ENCODE data around the gene DSCAML1. TPM values are rescaled to one million over a fixed set of nuclear protein-coding genes. Genes with fewer than 3 reads are reported as not detected.

DSCAML1 gene
- total RNA-seq, 1 donor from 2014 or later, result 0.16 TPM

DNA sequence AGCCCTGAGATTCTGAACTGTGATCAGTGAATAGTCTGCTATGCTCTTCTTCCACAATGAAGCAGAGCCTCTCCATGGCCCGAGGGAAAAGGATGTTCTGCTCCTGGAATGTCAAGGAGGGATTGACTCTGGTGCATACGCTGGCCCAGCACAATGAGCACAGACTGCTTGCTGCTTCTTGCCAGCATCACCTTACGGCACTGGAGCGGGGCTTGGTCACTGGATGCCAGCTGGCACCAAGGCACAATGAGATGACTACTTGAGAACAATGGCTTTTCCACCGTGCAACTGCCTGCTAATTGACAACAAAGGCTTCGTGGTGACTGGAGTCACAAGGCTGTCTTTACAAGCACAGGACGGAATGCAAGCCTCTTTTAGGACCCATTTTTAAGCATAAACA, 139.2 kb downstream of the DSCAML1 start:
- no peak overlapping the region for H3K4me3 Mint-ChIP-seq (ENCODE audit: unreplicated experiment)
- peaks cover 75% of the 10 kb centered on the region for H3K27me3 Mint-ChIP-seq (ENCODE audit: low read depth, unreplicated experiment)
- H3K27ac Mint-ChIP-seq (ENCODE audit: unreplicated experiment), result no peak overlapping the region

DNA sequence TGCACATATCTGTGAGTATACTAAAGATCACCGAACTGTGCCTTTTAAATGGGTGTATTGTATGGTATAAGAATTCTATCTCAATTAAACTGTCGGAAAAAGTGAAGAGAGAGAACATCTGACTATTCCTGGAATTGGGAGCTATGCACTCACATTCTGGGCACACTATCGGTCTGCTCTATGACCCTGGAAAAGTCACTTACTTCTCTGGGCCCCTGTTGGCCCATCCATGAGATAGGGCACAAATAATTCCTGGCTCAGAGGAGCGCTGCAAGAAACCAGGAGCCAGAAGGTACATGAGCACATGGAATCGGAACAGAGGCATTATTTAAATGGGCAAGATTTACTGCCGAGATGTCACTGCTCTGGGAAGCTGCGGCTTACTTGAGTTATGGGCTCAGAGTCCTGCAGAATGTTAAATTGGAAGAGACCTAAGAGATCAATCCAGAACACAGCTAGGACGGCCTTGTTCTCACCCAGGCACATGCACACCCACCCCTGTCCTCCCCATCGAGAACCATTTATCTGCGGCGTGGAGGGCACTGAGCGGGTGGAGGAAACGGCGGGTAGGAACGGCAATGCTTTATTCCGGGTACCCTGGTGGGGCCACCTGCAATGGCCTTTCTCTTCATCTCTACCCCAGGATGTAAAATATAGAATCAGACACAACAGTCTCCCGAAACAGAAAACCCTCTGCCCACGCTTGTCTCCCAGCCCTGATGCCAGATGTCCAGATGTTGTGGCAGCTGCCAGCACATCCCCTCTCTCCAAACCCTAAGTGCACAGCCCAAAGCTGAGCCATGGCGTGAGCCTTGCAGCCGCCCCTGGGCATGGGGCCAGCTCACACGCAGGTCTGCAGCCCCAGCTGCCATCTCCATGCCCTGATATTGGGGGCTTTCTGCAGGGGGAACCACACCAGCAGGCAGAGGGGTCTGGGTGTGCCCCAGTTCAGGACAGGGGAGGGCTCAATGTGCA, 142.4 kb downstream of the DSCAML1 start:
- no peaks in the 10 kb centered on the region for H3K79me2 ChIP-seq (ENCODE audit: insufficient read depth, low read length)
- H3K27me3 ChIP-seq (ENCODE audit: insufficient read depth, low read length), result peaks cover 3% of the 10 kb centered on the region
- TF ChIP-seq EZH2 (IDR thresholded peaks at IDR 0.05; ENCODE audit: insufficient read depth, low read length), result no peak
- TF ChIP-seq, protein P1, sequence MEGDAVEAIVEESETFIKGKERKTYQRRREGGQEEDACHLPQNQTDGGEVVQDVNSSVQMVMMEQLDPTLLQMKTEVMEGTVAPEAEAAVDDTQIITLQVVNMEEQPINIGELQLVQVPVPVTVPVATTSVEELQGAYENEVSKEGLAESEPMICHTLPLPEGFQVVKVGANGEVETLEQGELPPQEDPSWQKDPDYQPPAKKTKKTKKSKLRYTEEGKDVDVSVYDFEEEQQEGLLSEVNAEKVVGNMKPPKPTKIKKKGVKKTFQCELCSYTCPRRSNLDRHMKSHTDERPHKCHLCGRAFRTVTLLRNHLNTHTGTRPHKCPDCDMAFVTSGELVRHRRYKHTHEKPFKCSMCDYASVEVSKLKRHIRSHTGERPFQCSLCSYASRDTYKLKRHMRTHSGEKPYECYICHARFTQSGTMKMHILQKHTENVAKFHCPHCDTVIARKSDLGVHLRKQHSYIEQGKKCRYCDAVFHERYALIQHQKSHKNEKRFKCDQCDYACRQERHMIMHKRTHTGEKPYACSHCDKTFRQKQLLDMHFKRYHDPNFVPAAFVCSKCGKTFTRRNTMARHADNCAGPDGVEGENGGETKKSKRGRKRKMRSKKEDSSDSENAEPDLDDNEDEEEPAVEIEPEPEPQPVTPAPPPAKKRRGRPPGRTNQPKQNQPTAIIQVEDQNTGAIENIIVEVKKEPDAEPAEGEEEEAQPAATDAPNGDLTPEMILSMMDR (IDR thresholded peaks at IDR 0.05; ENCODE audit: insufficient read depth, low read depth, low read length), result no peak
- H3K36me3 ChIP-seq (ENCODE audit: insufficient read depth, low read length), result no peaks in the 10 kb centered on the region
- H3K27ac Mint-ChIP-seq (ENCODE audit: unreplicated experiment), result no peak overlapping the region
- no peak overlapping the region for H3K4me3 Mint-ChIP-seq (ENCODE audit: unreplicated experiment)
- no peaks in the 10 kb centered on the region for H3K36me3 Mint-ChIP-seq (ENCODE audit: low read depth, unreplicated experiment)
- no peak for DNase-seq (ENCODE audit: low read depth)
- H2AFZ ChIP-seq (ENCODE audit: low read depth, low read length), result no peak overlapping the region
- H3K27ac ChIP-seq (ENCODE audit: low read depth, low read length), result no peak overlapping the region
- no peak overlapping the region for H3K4me2 ChIP-seq (ENCODE audit: low read length)
- no peak for FAIRE-seq
- no peaks in the 10 kb centered on the region for H3K9me3 ChIP-seq (ENCODE audit: insufficient read depth, low read depth, low read length)
- H4K20me1 ChIP-seq (ENCODE audit: insufficient read depth, low read length), result no peaks in the 10 kb centered on the region
- H3K27me3 Mint-ChIP-seq (ENCODE audit: low read depth, unreplicated experiment), result peaks cover 77% of the 10 kb centered on the region
- no peaks in the 10 kb centered on the region for H3K4me1 ChIP-seq (ENCODE audit: insufficient read depth, low read length)
- H3K9ac ChIP-seq (ENCODE audit: low read length), result no peak overlapping the region
- H3K9me3 Mint-ChIP-seq (ENCODE audit: unreplicated experiment), result no peaks in the 10 kb centered on the region
- H3K4me3 ChIP-seq (ENCODE audit: insufficient read depth, low read depth, low read length), result no peak overlapping the region
- H3K4me1 Mint-ChIP-seq (ENCODE audit: low read depth, unreplicated experiment), result peaks cover 4% of the 10 kb centered on the region

More for the DNA sequence above, 139.2 kb downstream of the DSCAML1 start:
- Histone ChIP-seq H3K9me3 (ENCODE audit: insufficient read depth, low read depth, low read length) (no peaks in the 10 kb centered on the region), H3K79me2 (ENCODE audit: insufficient read depth, low read length) (no peaks in the 10 kb centered on the region), H3K27ac (ENCODE audit: low read depth, low read length) (no peak overlapping the region), H3K36me3 (ENCODE audit: insufficient read depth, low read length) (no peaks in the 10 kb centered on the region), H3K4me1 (ENCODE audit: insufficient read depth, low read length) (no peaks in the 10 kb centered on the region), H2AFZ (ENCODE audit: low read depth, low read length) (no peak overlapping the region), H4K20me1 (ENCODE audit: insufficient read depth, low read length) (no peaks in the 10 kb centered on the region), H3K27me3 (ENCODE audit: insufficient read depth, low read length) (peaks cover 3% of the 10 kb centered on the region), H3K9ac (ENCODE audit: low read length) (no peak overlapping the region), H3K4me3 (ENCODE audit: insufficient read depth, low read depth, low read length) (no peak overlapping the region), H3K4me2 (ENCODE audit: low read length) (no peak overlapping the region)
- FAIRE-seq (no peak), DNase-seq (ENCODE audit: low read depth) (no peak)
- Mint-ChIP-seq H3K36me3 (ENCODE audit: low read depth, unreplicated experiment) (no peaks in the 10 kb centered on the region), H3K9me3 (ENCODE audit: unreplicated experiment) (no peaks in the 10 kb centered on the region), H3K4me1 (ENCODE audit: low read depth, unreplicated experiment) (no peaks in the 10 kb centered on the region)
- TF ChIP-seq, protein P1 (IDR thresholded peaks at IDR 0.05; ENCODE audit: insufficient read depth, low read depth, low read length), result no peak
- TF ChIP-seq EZH2 (IDR thresholded peaks at IDR 0.05; ENCODE audit: insufficient read depth, low read length), result no peak

DNA sequence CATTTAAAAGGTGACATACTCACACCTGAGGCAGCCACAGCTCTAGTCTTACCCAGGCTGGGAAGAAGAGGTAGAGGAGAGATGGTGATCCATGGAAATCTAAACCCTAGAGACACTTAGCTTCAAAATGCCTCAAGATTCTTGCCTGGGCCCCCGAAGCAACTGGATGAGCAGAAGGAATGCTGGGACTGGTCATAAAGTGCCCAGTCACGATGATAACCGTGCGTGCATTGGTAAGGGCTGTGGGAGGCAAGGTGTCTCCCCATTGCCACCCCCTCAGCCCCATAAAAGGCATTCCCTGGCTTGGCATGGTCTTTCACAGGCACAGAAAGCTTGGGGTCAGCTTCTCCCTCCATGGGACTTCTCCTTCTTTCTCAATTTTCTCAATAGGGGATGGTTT, 144.5 kb downstream of the DSCAML1 start:
- Mint-ChIP-seq H3K4me1 (ENCODE audit: low read depth, unreplicated experiment) (peaks cover 4% of the 10 kb centered on the region), H3K27ac (ENCODE audit: unreplicated experiment) (no peak overlapping the region), H3K27me3 (ENCODE audit: low read depth, unreplicated experiment) (peaks cover 82% of the 10 kb centered on the region), H3K36me3 (ENCODE audit: low read depth, unreplicated experiment) (no peaks in the 10 kb centered on the region), H3K4me3 (ENCODE audit: unreplicated experiment) (no peak overlapping the region), H3K9me3 (ENCODE audit: unreplicated experiment) (no peaks in the 10 kb centered on the region)
- FAIRE-seq, result no peak
- Histone ChIP-seq H3K4me3 (ENCODE audit: insufficient read depth, low read depth, low read length) (no peak overlapping the region), H4K20me1 (ENCODE audit: insufficient read depth, low read length) (no peaks in the 10 kb centered on the region), H3K27me3 (ENCODE audit: insufficient read depth, low read length) (peaks cover 3% of the 10 kb centered on the region), H2AFZ (ENCODE audit: low read depth, low read length) (no peak overlapping the region), H3K9me3 (ENCODE audit: insufficient read depth, low read depth, low read length) (no peaks in the 10 kb centered on the region), H3K9ac (ENCODE audit: low read length) (no peak overlapping the region), H3K27ac (ENCODE audit: low read depth, low read length) (no peak overlapping the region), H3K4me2 (ENCODE audit: low read length) (no peak overlapping the region), H3K4me1 (ENCODE audit: insufficient read depth, low read length) (no peaks in the 10 kb centered on the region), H3K79me2 (ENCODE audit: insufficient read depth, low read length) (no peaks in the 10 kb centered on the region), H3K36me3 (ENCODE audit: insufficient read depth, low read length) (no peaks in the 10 kb centered on the region)
- TF ChIP-seq, protein P1 (IDR thresholded peaks at IDR 0.05; ENCODE audit: insufficient read depth, low read depth, low read length), result no peak
- TF ChIP-seq EZH2 (IDR thresholded peaks at IDR 0.05; ENCODE audit: insufficient read depth, low read length), result no peak
- no peak for DNase-seq (ENCODE audit: low read depth)
